ENCODE results near the gene BBOX1. TPM values are rescaled to one million over a fixed set of nuclear protein-coding genes. Genes with fewer than 3 reads are reported as not detected.

The BBOX1 gene
- total RNA-seq, 1 experiment from 2014 or later, result not detected

GRCh38 chr11:27002431-27002830, 38.2 kb upstream of the BBOX1 start:
- CTCF ChIA-PET, result no interaction called here
- no peaks in the 10 kb centered on the region for H3K4me1 ChIP-seq (ENCODE audit: control insufficient read depth, insufficient read depth, low read length)
- H3K36me3 ChIP-seq (ENCODE audit: control insufficient read depth, insufficient read depth, low read length), result no peaks in the 10 kb centered on the region
- DNase-seq (ENCODE audit: low read depth, low spot score), result no peak
- intact Hi-C loops (cut with micrococcal nuclease; ENCODE audit: unreplicated experiment) (no loop called here), in situ Hi-C loops (cut with HindIII; ENCODE audit: low pct_unique_long_range_greater_than_20kb, low sequenced_read_pairs) (no loop called here)
- BruUV-seq (replicated peaks), result no TSS peak
- ATAC-seq, result no peak
- no peaks in the 10 kb centered on the region for H3K27me3 ChIP-seq (ENCODE audit: control insufficient read depth, insufficient read depth, low read length)
- H3K27ac ChIP-seq (ENCODE audit: low read length), result no peak overlapping the region
- no peaks in the 10 kb centered on the region for H3K9me3 ChIP-seq (ENCODE audit: control insufficient read depth, insufficient read depth, low read depth, low read length)
- no peak for TF ChIP-seq TCF7L2 (IDR thresholded peaks at IDR 0.05; ENCODE audit: low read depth, low read length)
- no peak for TF ChIP-seq CTCF (IDR thresholded peaks at IDR 0.05)
- no peak for TF ChIP-seq SIN3A (IDR thresholded peaks at IDR 0.05; ENCODE audit: borderline replicate concordance, insufficient read depth, low read depth, low read length)
- no peak for TF ChIP-seq POLR2AphosphoS5 (IDR thresholded peaks at IDR 0.05; ENCODE audit: low read depth, low read length)
- no peak for TF ChIP-seq REST (IDR thresholded peaks at IDR 0.05; ENCODE audit: insufficient read depth in 1 of 2, low read depth in 2 of 2, low read length in 1 of 2)
- H3K4me3 ChIP-seq (ENCODE audit: low read depth in 2 of 2, low read length in 2 of 2), result no peak overlapping the region
- POLR2A ChIA-PET, result no interaction called here

GRCh38 chr11:27002838-27003237, 37.8 kb upstream of the BBOX1 start:
- Histone ChIP-seq H3K27ac (ENCODE audit: low read length) (no peak overlapping the region), H3K27me3 (ENCODE audit: control insufficient read depth, insufficient read depth, low read length) (no peaks in the 10 kb centered on the region), H3K9me3 (ENCODE audit: control insufficient read depth, insufficient read depth, low read depth, low read length) (no peaks in the 10 kb centered on the region), H3K4me1 (ENCODE audit: control insufficient read depth, insufficient read depth, low read length) (no peaks in the 10 kb centered on the region), H3K4me3 (ENCODE audit: low read depth in 2 of 2, low read length in 2 of 2) (no peak overlapping the region), H3K36me3 (ENCODE audit: control insufficient read depth, insufficient read depth, low read length) (no peaks in the 10 kb centered on the region)
- ATAC-seq (no peak), DNase-seq (ENCODE audit: low read depth, low spot score) (no peak)
- intact Hi-C loops (cut with micrococcal nuclease; ENCODE audit: unreplicated experiment) (no loop called here), in situ Hi-C loops (cut with HindIII; ENCODE audit: low pct_unique_long_range_greater_than_20kb, low sequenced_read_pairs) (no loop called here)
- ChIA-PET CTCF (no interaction called here), POLR2A (no interaction called here)
- no TSS peak for BruUV-seq (replicated peaks)
- TF ChIP-seq CTCF (IDR thresholded peaks at IDR 0.05), result no peak
- TF ChIP-seq SIN3A (IDR thresholded peaks at IDR 0.05; ENCODE audit: borderline replicate concordance, insufficient read depth, low read depth, low read length), result no peak
- TF ChIP-seq TCF7L2 (IDR thresholded peaks at IDR 0.05; ENCODE audit: low read depth, low read length), result no peak
- TF ChIP-seq REST (IDR thresholded peaks at IDR 0.05; ENCODE audit: insufficient read depth in 1 of 2, low read depth in 2 of 2, low read length in 1 of 2), result no peak
- TF ChIP-seq POLR2AphosphoS5 (IDR thresholded peaks at IDR 0.05; ENCODE audit: low read depth, low read length), result no peak
